Body of pancreas (tissue), 4 donors: ENCODE data around the gene ZNF202. TPM values are rescaled to one million over a fixed set of nuclear protein-coding genes. Genes with fewer than 3 reads are reported as not detected.

Experiments used
- ATAC-seq: fragments of 150-250 bp; one replicate; pipeline ENCODE4 v1.9.1; 2016
- DNase-seq, 4 donors: peaks; one replicate each; pipeline ENCODE4 v3.0.0-alpha.2; 2019
- H3K27ac ChIP-seq, 4 donors: fragments of 200-600 bp; sonication (generic); 1 replicate in 3 of 4; 2 replicates in 1 of 4; pipeline versions ENCODE4 v1.5.1 to v1.6.1; 2016 to 2019; ENCODE audit warnings: mild to moderate bottlenecking in 1 of 4, mixed read lengths in 1 of 4, moderate library complexity in 1 of 4
- H3K27me3 ChIP-seq, 2 donors: fragments of 200-600 bp; sonication (generic); one replicate each; pipeline ENCODE4 v1.6.0; 2016; ENCODE audit warnings: mild to moderate bottlenecking in 1 of 2
- H3K36me3 ChIP-seq, 2 donors: fragments of 200-600 bp; sonication (generic); replicated peaks in 1 of 2; 2 replicates each; pipeline ENCODE4 v1.5.1; 2016; ENCODE audit warnings: low read depth in 2 of 2; ENCODE audit not compliant: insufficient read depth in 1 of 2
- H3K4me1 ChIP-seq: fragments of 200-600 bp; sonication (generic); one replicate; pipeline ENCODE4 v1.6.0; 2016
- H3K4me3 ChIP-seq, 2 donors: fragments of 200-600 bp; sonication (generic); 1 replicate in 1 of 2; 2 replicates in 1 of 2; pipeline ENCODE4 v1.5.1; 2016 to 2019
- H3K9me3 ChIP-seq, 3 donors: fragments of 200-600 bp; sonication (generic); 1 replicate in 2 of 3; 2 replicates in 1 of 3; pipeline ENCODE4 v1.5.1; 2016
- CTCF ChIP-seq, 7 experiments: fragments of 450-650 bp in 4 of 7; fragments of 200-600 bp in 3 of 7; sonication (generic) in 3 of 7; IDR thresholded peaks; one replicate each; pipeline ENCODE4 v1.5.1; 2016 to 2019; ENCODE audit warnings: antibody characterized with exemption in 7 of 7
- POLR2A ChIP-seq, 3 donors: fragments of 450-650 bp; IDR thresholded peaks; one replicate each; pipeline ENCODE4 v1.6.1; 2016; ENCODE audit warnings: antibody characterized with exemption in 3 of 3, mild to moderate bottlenecking in 2 of 3
- WGBS, 2 donors: methylation state at CpG; one replicate each; pipeline ENCODE4 v1.1.5; 2017; 5-methylcytosine and 5-hydroxymethylcytosine counted together
- intact Hi-C: fragments of 100-400 bp; cut with DNase I; formaldehyde crosslinking; loops from one replicate; pipeline ENCODE4 v1.15.1; 2023
- total RNA-seq, 2 donors: library from RNA; depleted of rRNA; stranded (reverse); fragments of >200 nt; gene quantifications; one replicate each; pipeline ENCODE4 v1.1.0, GENCODE V29; 2016

The ZNF202 gene
- total RNA-seq, 2 donors from 2014 or later, result 11.5 to 15.3 TPM

- ATAC-seq, result no peak
- Histone ChIP-seq H3K9me3 (no peaks in the 10 kb centered on the region), H3K4me1 (no peaks in the 10 kb centered on the region), H3K36me3 (no peaks in the 10 kb centered on the region), H3K4me3 (no peak overlapping the region), H3K27ac (no peak overlapping the region), H3K27me3 (no peaks in the 10 kb centered on the region)
- TF ChIP-seq CTCF (IDR thresholded peaks at IDR 0.05) (peak in 6 of 7 experiments; percentile 56 to 70 (median 66)), POLR2A (IDR thresholded peaks at IDR 0.05) (no peak)
- 1 to 3% methylated on average over 8 of the region's 8 CpGs for WGBS, 2 donors
- peak; percentile 51 to 69 (median 62) for DNase-seq
- intact Hi-C loops, result loop anchor here (10.0 kb wide), 1 partner anchor 123 kb away; no protein-coding TSS in a partner anchor
Measured at GRCh38 chr11:123707606-123708205, 33.8 kb downstream of the ZNF202 start.

GRCh38 chr11:123707206-123707605 is 34.3 kb downstream of the ZNF202 start:
- intact Hi-C loops, result loop anchor here (10.0 kb wide), 1 partner anchor 122 kb away; no protein-coding TSS in a partner anchor
- DNase-seq, result no peak
- Histone ChIP-seq H3K36me3 (no peaks in the 10 kb centered on the region), H3K27me3 (no peaks in the 10 kb centered on the region), H3K4me1 (no peaks in the 10 kb centered on the region), H3K9me3 (no peaks in the 10 kb centered on the region), H3K4me3 (no peak overlapping the region), H3K27ac (no peak overlapping the region)
- TF ChIP-seq POLR2A (IDR thresholded peaks at IDR 0.05), result no peak
- TF ChIP-seq CTCF (IDR thresholded peaks at IDR 0.05), result peak in 1 of 7 experiments; percentile 4
- no peak for ATAC-seq
- 76 to 89% methylated on average over 3 of the region's 3 CpGs for whole genome bisulfite sequencing, 2 donors

GRCh38 chr11:123704341-123704740 is 37.1 kb downstream of the ZNF202 start:
- ATAC-seq (no peak), DNase-seq (no peak)
- no peaks in the 10 kb centered on the region for H3K4me1 ChIP-seq
- intact Hi-C loops, result loop anchor here (10.0 kb wide), 1 partner anchor 120 kb away; no protein-coding TSS in a partner anchor
- TF ChIP-seq POLR2A (IDR thresholded peaks at IDR 0.05) (no peak), CTCF (IDR thresholded peaks at IDR 0.05) (no peak)
- no peaks in the 10 kb centered on the region for H3K36me3 ChIP-seq
- no peaks in the 10 kb centered on the region for H3K27me3 ChIP-seq
- H3K27ac ChIP-seq, result no peak overlapping the region
- H3K4me3 ChIP-seq, result no peak overlapping the region
- no peaks in the 10 kb centered on the region for H3K9me3 ChIP-seq
- 72 to 81% methylated on average over 3 of the region's 3 CpGs for WGBS, 2 donors

- H3K9me3 ChIP-seq, result no peaks in the 10 kb centered on the region
- ATAC-seq, result no peak
- no peak for DNase-seq
- no peaks in the 10 kb centered on the region for H3K4me1 ChIP-seq
- H3K27ac ChIP-seq, result no peak overlapping the region
- 64 to 65% methylated on average over 2 of the region's 2 CpGs for WGBS, 2 donors
- intact Hi-C loops, result loop anchor here (10.0 kb wide), 1 partner anchor 118 kb away; no protein-coding TSS in a partner anchor
- no peak for TF ChIP-seq POLR2A (IDR thresholded peaks at IDR 0.05)
- TF ChIP-seq CTCF (IDR thresholded peaks at IDR 0.05), result no peak
- H3K36me3 ChIP-seq, result no peaks in the 10 kb centered on the region
- H3K27me3 ChIP-seq, result no peaks in the 10 kb centered on the region
- no peak overlapping the region for H3K4me3 ChIP-seq
Measured at GRCh38 chr11:123702696-123703095, 38.8 kb downstream of the ZNF202 start.

- TF ChIP-seq CTCF (IDR thresholded peaks at IDR 0.05) (no peak), POLR2A (IDR thresholded peaks at IDR 0.05) (no peak)
- Histone ChIP-seq H3K27me3 (no peaks in the 10 kb centered on the region), H3K4me3 (no peak overlapping the region), H3K4me1 (no peaks in the 10 kb centered on the region), H3K9me3 (no peaks in the 10 kb centered on the region), H3K36me3 (no peaks in the 10 kb centered on the region), H3K27ac (no peak overlapping the region)
- intact Hi-C loops, result loop anchor here (10.0 kb wide), 1 partner anchor 117 kb away; no protein-coding TSS in a partner anchor
- no peak for DNase-seq
- no peak for ATAC-seq
- WGBS, 2 donors, result 61 to 69% methylated on average over 9 of the region's 9 CpGs
Measured at GRCh38 chr11:123702139-123702538, 39.3 kb downstream of the ZNF202 start.
